ENCODE measurements around the gene FMOD.
A peak's percentile ranks its signal among the peaks of the same experiment; 100 is the strongest.
"Not testable (repeated sequence)": the region's sequence is repeated elsewhere in the genome, so short reads cannot be mapped to it uniquely, and the experiment has no call there.

FMOD gene

GRCh38 chr1:203306089-203306964 is 44.6 kb downstream of the FMOD start:
- DNase-seq (ENCODE audit: low read depth in 2 of 2), result no peak

DNA sequence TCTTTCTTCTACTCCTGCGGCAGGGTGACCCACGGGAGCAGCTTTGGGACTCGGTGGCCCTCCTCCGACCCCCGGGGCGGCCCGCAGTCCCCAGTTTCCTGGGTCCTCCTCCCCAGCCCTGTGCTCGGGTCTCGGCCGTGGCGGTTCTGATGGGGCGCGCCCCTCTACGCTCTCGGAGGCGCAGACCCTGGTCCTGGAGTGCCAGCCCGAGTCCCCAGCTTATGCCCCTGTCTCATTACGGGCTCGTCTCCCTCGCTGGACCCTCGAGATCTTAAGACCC is 45.2 kb downstream of the FMOD start:
- DNase-seq (ENCODE audit: low read depth in 2 of 2), result no peak

DNA sequence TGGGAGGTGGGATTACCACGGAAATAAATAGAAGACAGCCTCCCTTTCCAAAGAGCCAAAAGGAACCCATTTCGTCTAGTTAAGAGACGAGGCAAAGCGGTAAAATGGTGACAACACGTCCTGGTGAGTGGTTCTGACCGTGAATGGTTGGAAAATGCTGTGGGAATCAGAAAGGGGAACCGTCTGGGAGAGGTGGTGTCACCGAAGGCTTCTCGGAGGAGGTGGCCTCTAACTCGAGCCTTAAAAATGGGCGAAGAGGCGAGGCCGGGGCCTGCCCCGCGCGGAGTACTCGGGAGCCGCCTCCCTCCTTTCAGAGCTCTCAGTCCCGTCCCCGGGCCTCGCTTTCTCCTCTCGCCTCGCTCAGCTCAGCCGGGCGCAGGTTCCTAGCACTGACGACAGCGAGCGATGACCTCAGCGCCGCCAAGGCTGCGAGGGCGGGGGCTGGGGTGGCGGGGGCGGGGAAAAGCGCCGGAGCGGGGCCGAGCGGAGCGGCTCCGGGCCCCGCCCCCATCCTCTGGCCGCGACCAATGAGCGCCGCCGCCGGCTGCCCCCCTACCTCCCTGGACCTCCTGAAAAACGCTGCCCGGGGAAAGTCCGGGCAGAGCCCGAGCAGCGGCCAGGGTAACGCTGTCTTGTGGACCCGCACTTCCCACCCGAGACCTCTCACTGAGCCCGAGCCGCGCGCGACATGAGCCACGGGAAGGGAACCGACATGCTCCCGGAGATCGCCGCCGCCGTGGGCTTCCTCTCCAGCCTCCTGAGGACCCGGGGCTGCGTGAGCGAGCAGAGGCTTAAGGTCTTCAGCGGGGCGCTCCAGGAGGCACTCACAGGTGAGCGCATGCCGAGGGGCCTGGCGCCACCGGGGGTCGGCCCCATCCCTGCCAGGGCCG is 45.8 kb downstream of the FMOD start, which contains the start of gene BTG2:
BTG2 (plus strand) TSS at position 601 of the 890 bp plus-strand sequence; CDS start at position 689, 88 bp downstream.
- DNase-seq (ENCODE audit: low read depth in 2 of 2), result peak; percentile 85 to 88

DNA sequence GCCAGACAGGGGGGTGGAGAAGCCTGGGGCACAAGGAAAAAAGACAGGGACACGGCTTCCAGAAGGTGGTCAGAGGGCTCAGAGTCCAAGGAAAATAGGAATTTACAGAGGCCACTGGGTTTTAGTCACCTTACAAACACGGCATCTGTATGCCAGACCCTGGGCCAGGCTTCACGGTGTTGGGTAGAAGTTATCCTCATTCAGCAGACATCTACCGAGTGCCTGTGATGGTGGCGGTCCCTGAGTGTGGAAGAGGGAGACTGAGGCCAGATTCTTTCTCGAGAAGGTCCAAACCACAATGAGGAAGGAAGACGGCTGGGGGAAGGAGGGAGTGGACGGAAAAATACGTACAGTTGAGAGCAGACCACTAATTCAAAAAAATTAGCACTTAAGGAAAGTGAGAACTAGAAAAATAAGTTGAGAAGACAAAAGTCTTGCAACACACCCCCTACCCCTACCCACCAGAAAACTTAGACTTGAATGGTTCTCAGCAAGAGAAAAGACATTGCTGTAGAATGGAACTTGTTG is 46.5 kb downstream of the FMOD start:
- no peak for DNase-seq (ENCODE audit: low read depth in 2 of 2)

- no peak for DNase-seq (ENCODE audit: low read depth in 2 of 2)
These were observed 48.0 kb downstream of the FMOD start for GRCh38 chr1:203302894-203303293.

DNA sequence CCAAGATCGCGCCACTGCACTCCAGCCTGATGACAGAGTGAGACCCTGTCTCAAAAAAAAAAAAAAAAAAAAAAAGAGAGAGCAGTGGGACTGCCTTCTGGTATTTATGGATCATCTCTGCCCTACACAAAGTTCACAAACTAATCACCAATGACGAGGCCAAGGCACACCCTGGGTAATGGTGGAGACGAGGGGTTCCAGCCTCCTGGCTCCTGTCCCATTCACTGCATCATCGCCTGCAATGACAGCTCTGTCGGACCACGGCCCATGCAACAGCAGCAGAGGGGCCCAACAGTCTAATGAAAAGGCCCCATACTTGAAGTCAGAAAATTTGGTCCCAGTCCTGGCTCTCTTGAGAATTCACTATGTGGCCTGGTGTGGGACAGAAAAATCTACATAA is 48.5 kb downstream of the FMOD start:
- DNase-seq (ENCODE audit: low read depth in 2 of 2), result no peak

DNA sequence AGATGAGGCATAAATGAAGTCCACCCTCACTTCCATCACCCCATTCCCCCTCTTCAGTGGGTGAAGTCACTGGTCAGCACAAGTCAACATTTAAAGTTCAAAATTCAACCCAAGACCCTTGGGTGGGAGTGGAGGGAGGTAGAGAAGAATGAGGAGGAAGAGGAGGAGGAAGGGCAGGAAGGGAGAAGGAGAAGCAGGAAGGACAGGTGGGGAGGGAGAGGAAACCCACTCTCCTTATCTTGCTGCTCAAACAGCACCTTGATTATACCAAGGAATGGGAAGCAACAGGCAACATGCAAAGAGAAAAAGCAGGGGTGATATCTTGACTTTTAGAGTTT is 49.6 kb downstream of the FMOD start:
- no peak for DNase-seq (ENCODE audit: low read depth in 2 of 2)

- DNase-seq (ENCODE audit: low read depth in 2 of 2), result no peak
These were observed 50.2 kb downstream of the FMOD start for GRCh38 chr1:203300441-203301330.

- DNase-seq (ENCODE audit: low read depth in 2 of 2), result not testable (repeated sequence)
These were observed 51.0 kb downstream of the FMOD start for GRCh38 chr1:203299719-203300429.

GRCh38 chr1:203299169-203299568 is 51.8 kb downstream of the FMOD start:
- DNase-seq (ENCODE audit: low read depth in 2 of 2), result no peak

GRCh38 chr1:203296460-203297073 is 54.4 kb downstream of the FMOD start:
- DNase-seq (ENCODE audit: low read depth in 2 of 2), result no peak

DNA sequence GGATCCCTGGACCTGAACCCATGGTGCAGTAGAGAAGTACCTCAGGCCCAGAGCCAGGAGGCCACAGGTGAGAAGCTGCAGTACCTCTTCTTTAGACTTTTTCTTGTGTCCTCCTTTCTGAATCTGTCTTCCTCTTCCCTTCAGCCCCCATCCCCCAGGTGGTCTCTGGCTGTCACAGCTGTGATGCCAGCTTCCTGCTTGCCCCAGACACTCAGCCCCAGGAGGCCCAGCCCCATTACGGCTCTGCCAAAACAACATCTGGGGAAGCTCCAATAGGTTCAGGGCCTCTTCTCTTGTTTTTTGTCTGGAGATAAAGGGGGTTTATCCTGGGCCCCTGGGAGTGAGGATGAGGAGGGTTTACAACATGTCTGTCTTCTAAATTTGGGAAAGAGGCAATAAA is 55.1 kb downstream of the FMOD start:
- DNase-seq (ENCODE audit: low read depth in 2 of 2), result no peak

- no peak for DNase-seq (ENCODE audit: low read depth in 2 of 2)
These were observed 59.5 kb downstream of the FMOD start for GRCh38 chr1:203291201-203292096.

All from stimulated activated CD8-positive, alpha-beta memory T cell treated with anti-CD3 and anti-CD28 coated beads, Interleukin-2, amount 100 ng/mL, for 1 hour (primary cell).